HepG2 (cell line): ENCODE data around the gene PRR36. TPM values are rescaled to one million over a fixed set of nuclear protein-coding genes. Genes with fewer than 3 reads are reported as not detected.

Experiments
- ATAC-seq: fragments of 200-7000 bp; cut with Tn5 transposase; 3 replicates; pipeline ENCODE4 v1.9.1; 2020; ENCODE audit warnings: mild to moderate bottlenecking, moderate library complexity
- BruUV-seq: library from RNA; stranded (reverse); fragments of 400-500 nt; replicated peaks from 2 replicates; lab custom pipeline; 2021; lab: Mats Ljungman, UMichigan
- CTCF ChIA-PET: fragments of 300-600 bp; formaldehyde crosslinking; extraction: SDS; loops from one replicate; lab custom pipeline; 2021; ENCODE audit warnings: low total read pairs, inconsistent platforms, low intra/inter-chr PET ratio; lab: Yijun Ruan, JAX
- POLR2A ChIA-PET: fragments of 350-600 bp; sonication (Branson Sonifier 250); formaldehyde crosslinking; loops from one replicate; lab custom pipeline; 2020; ENCODE audit warnings: antibody characterized with exemption, inconsistent platforms; lab: Yijun Ruan, JAX
- DNase-seq: peaks from one replicate; pipeline ENCODE4 v3.0.0-alpha.2; 2015; ENCODE audit warnings: low spot score
- FAIRE-seq: peaks from 3 replicates; lab custom pipeline; 2011; peaks lifted over from hg19 to GRCh38; lab: Jason Lieb, UNC
- H2AFZ ChIP-seq: one replicate; pipeline ENCODE4 v1.6.1; 2011; ENCODE audit warnings: low read length, inconsistent platforms
- H3K27ac ChIP-seq: fragments of 300-600 bp; 3 replicates; pipeline ENCODE4 v1.8.0; 2011; ENCODE audit warnings: mixed run types, mild to moderate bottlenecking, mixed read lengths, low read length, inconsistent platforms; ENCODE audit not compliant: insufficient read depth; ENCODE audit errors: extremely low read length
- H3K27me3 ChIP-seq, 2 experiments: fragments of 200-600 bp in 1 of 2; 2 replicates in 1 of 2; 3 replicates in 1 of 2; pipeline versions ENCODE4 v1.6.0 to v1.8.0; 2011; ENCODE audit warnings: low read length in 2 of 2, mild to moderate bottlenecking in 2 of 2, moderate library complexity in 2 of 2, inconsistent platforms in 1 of 2; ENCODE audit not compliant: insufficient read depth in 2 of 2, control insufficient read depth in 1 of 2
- H3K36me3 ChIP-seq, 2 experiments: fragments of 200-600 bp in 1 of 2; replicated peaks in 1 of 2; 2 replicates in 1 of 2; 3 replicates in 1 of 2; pipeline versions ENCODE4 v1.5.1 to v1.8.0; 2011; ENCODE audit warnings: low read length in 2 of 2, inconsistent platforms in 1 of 2; ENCODE audit not compliant: insufficient read depth in 2 of 2, control insufficient read depth in 1 of 2
- H3K4me1 ChIP-seq: 2 replicates; pipeline ENCODE4 v1.5.1; 2012; ENCODE audit warnings: low read length, inconsistent platforms; ENCODE audit not compliant: insufficient read depth
- H3K4me2 ChIP-seq: 2 replicates; pipeline ENCODE4 v1.6.0; 2011; ENCODE audit warnings: low read depth, low read length, inconsistent platforms
- H3K4me3 ChIP-seq, 3 experiments: fragments of 200-600 bp in 1 of 3; sonication (generic), shearing (Covaris generic) in 1 of 3; replicated peaks in 1 of 3; 2 replicates each; pipeline ENCODE4 v1.5.1; 2011 to 2016; ENCODE audit warnings: low read length in 3 of 3, inconsistent platforms in 2 of 3, low read depth in 2 of 3, mild to moderate bottlenecking in 2 of 3, control low read depth in 1 of 3, mixed read lengths in 1 of 3; ENCODE audit not compliant: insufficient read depth in 1 of 3
- H3K79me2 ChIP-seq: one replicate; pipeline ENCODE4 v1.6.1; 2011; ENCODE audit warnings: low read length, inconsistent platforms; ENCODE audit not compliant: insufficient read depth
- H3K9ac ChIP-seq: 2 replicates; pipeline ENCODE4 v1.6.0; 2011; ENCODE audit warnings: mild to moderate bottlenecking, low read depth, low read length, inconsistent platforms; ENCODE audit not compliant: insufficient read depth
- H3K9me3 ChIP-seq: 2 replicates; pipeline ENCODE4 v1.5.1; 2012; ENCODE audit warnings: mild to moderate bottlenecking, low read length
- H4K20me1 ChIP-seq: 2 replicates; pipeline ENCODE4 v1.6.0; 2011; ENCODE audit warnings: inconsistent platforms, mild to moderate bottlenecking, low read length, moderate library complexity; ENCODE audit not compliant: insufficient read depth
- ATF7 ChIP-seq, 2 experiments: fragments of 450-650 bp in 1 of 2; sonication (generic) in 1 of 2; formaldehyde crosslinking in 1 of 2; IDR thresholded peaks; 2 replicates each; pipeline versions ENCODE4 v1.4.0 to v1.6.1; 2016 to 2020; ENCODE audit warnings: antibody characterized with exemption in 1 of 2, mild to moderate bottlenecking in 1 of 2, missing genetic modification reagents in 1 of 2
- ATF7-NPFF ChIP-seq: sonication (generic); formaldehyde crosslinking; IDR thresholded peaks from 2 replicates; pipeline ENCODE4 v1.8.1; 2023; ENCODE audit warnings: mild to moderate bottlenecking, low read depth, missing genetic modification reagents, moderate library complexity
- ATM ChIP-seq: fragments of 450-650 bp; IDR thresholded peaks from 2 replicates; pipeline ENCODE4 v1.7.1; 2017; ENCODE audit warnings: mild to moderate bottlenecking, borderline replicate concordance
- FOXK1 ChIP-seq: sonication (generic); formaldehyde crosslinking; IDR thresholded peaks from 2 replicates; pipeline ENCODE4 v1.4.0; 2020; ENCODE audit warnings: low read depth, missing genetic modification reagents, borderline replicate concordance
- TEF ChIP-seq: sonication (generic); formaldehyde crosslinking; IDR thresholded peaks from 2 replicates; pipeline ENCODE4 v1.5.0; 2020; ENCODE audit warnings: missing genetic modification reagents
- ZNF274 ChIP-seq: sonication (generic); formaldehyde crosslinking; IDR thresholded peaks from 2 replicates; pipeline ENCODE4 v1.5.1; 2020; ENCODE audit warnings: mild to moderate bottlenecking, missing genetic modification reagents
- ZNF598 ChIP-seq: sonication (generic); formaldehyde crosslinking; IDR thresholded peaks from 2 replicates; pipeline ENCODE4 v1.5.1; 2020; ENCODE audit warnings: mild to moderate bottlenecking, missing genetic modification reagents, borderline replicate concordance
- ZNF678 ChIP-seq: sonication (generic); formaldehyde crosslinking; IDR thresholded peaks from 2 replicates; pipeline ENCODE4 v1.4.0; 2020; ENCODE audit warnings: mild to moderate bottlenecking, missing genetic modification reagents
- ZNF703 ChIP-seq: sonication (generic); formaldehyde crosslinking; IDR thresholded peaks from 2 replicates; pipeline ENCODE4 v1.5.1; 2020; ENCODE audit warnings: missing genetic modification reagents, mild to moderate bottlenecking, moderate library complexity, borderline replicate concordance
- ZNF772 ChIP-seq: sonication (generic); formaldehyde crosslinking; IDR thresholded peaks from 2 replicates; pipeline ENCODE4 v1.5.0; 2020; ENCODE audit warnings: mild to moderate bottlenecking, missing genetic modification reagents
- ZNF800 ChIP-seq: sonication (generic); formaldehyde crosslinking; IDR thresholded peaks from 2 replicates; pipeline ENCODE4 v1.4.0; 2020; ENCODE audit warnings: missing genetic modification reagents
- ZNF879 ChIP-seq: sonication (generic); formaldehyde crosslinking; IDR thresholded peaks from 2 replicates; pipeline ENCODE4 v1.8.1; 2023; ENCODE audit warnings: missing genetic modification reagents
- ZSCAN31 ChIP-seq: sonication (generic); formaldehyde crosslinking; IDR thresholded peaks from 2 replicates; pipeline ENCODE4 v1.5.0; 2020; ENCODE audit warnings: low read depth, mild to moderate bottlenecking, missing genetic modification reagents
- whole genome bisulfite sequencing: methylation state at CpG from one replicate; pipeline ENCODE4 v1.1.6; 2017; ENCODE audit warnings: low lambda C conversion rate; 5-methylcytosine and 5-hydroxymethylcytosine counted together
- in situ Hi-C: cut with HindIII; loops from 2 replicates; pipeline ENCODE4 v1.10.0; 2017; ENCODE audit warnings: low pct_unique_long_range_greater_than_20kb; ENCODE audit not compliant: extremely low pct_ligation_motif_present
- intact Hi-C: fragments of 100-400 bp; cut with micrococcal nuclease; formaldehyde crosslinking; loops from one replicate; pipeline ENCODE4 v1.10.0; 2022; ENCODE audit not compliant: unreplicated experiment
- polyA plus RNA-seq, 8 experiments: library from polyadenylated mRNA; depleted of rRNA in 3 of 8; stranded (reverse) in 7 of 8; unstranded in 1 of 8; fragments of >200 nt; fragmentation: Illumina TruSeq in 4 of 8; extraction: Trizol in 4 of 8; gene quantifications; 2 replicates each; pipeline versions ENCODE4 v1.2.1 to v1.2.3, GENCODE V29; 2011 to 2016; ENCODE audit warnings: low read depth in 4 of 8, missing spikeins in 1 of 8, mixed read lengths in 1 of 8; ENCODE audit not compliant: insufficient read depth in 1 of 8
- total RNA-seq, 5 experiments: library from RNA; depleted of rRNA; stranded (reverse); fragments of >200 nt; fragmentation: Illumina TruSeq; extraction: Trizol; gene quantifications; 2 replicates each; pipeline ENCODE4 v1.2.3, GENCODE V29; 2016; ENCODE audit warnings: low read depth in 1 of 5
- TF ChIP-seq, protein P1 (sequence below): sonication (generic); formaldehyde crosslinking; IDR thresholded peaks from 2 replicates; pipeline ENCODE4 v1.5.0; 2020; ENCODE audit warnings: missing genetic modification reagents

Gene PRR36
- total and polyA plus RNA-seq, 2 of the 13 experiments (the other 11 are each of a cell fraction or from before 2014, with no cell fraction given) = 0.07 to 0.17 TPM

DNA sequence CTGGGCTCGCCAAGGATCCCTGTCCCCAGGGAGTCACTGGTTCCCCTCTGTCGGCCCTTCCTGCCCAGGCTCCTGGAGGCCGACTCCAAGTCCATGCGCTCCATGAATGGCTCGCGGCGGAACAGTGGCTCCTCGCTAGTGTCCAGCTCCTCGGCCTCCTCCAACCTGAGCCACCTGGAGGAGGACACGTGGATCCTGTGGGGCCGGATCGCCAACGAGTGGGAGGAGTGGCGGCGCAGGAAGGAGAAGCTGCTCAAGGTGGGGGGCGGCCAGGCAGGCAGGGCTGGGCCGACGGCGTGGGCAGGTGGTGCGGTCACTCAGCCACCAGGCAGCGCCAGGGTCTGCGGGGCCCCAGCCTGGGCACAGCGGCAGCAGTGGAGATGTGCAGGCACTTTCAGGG lies 26.5 kb downstream of the PRR36 start:
- ATAC-seq (no peak), DNase-seq (no peak), FAIRE-seq (no peak)
- Histone ChIP-seq H3K27ac (no peak overlapping the region), H3K4me1 (peaks cover 34% of the 10 kb centered on the region), H3K9ac (no peak overlapping the region), H4K20me1 (no peaks in the 10 kb centered on the region), H3K27me3 (peaks cover 0 to 5% of the 10 kb centered on the region in 2 experiments; a peak in 2 of 5 replicates), H3K4me2 (no peak overlapping the region), H3K79me2 (no peaks in the 10 kb centered on the region), H3K9me3 (no peaks in the 10 kb centered on the region), H3K36me3 (no peaks in the 10 kb centered on the region), H3K4me3 (no peak overlapping the region), H2AFZ (no peak overlapping the region)
- intact Hi-C loops = no loop called here
- ChIA-PET POLR2A (no interaction called here), CTCF (no interaction called here)
- WGBS = 82% methylated on average over 20 of the region's 23 CpGs
- no peak for TF ChIP-seq ZNF800 (CRISPR knock-in tag)
- TF ChIP-seq ZSCAN31 = no peak
- no peak for TF ChIP-seq ZNF598 (CRISPR knock-in tag)
- TF ChIP-seq ZNF678 (CRISPR knock-in tag) = no peak
- no peak for TF ChIP-seq ZNF772
- TF ChIP-seq ZNF879 (CRISPR knock-in tag) = no peak
- TF ChIP-seq ZNF703 = no peak
- in situ Hi-C loops = no loop called here
- no TSS peak for BruUV-seq

DNA sequence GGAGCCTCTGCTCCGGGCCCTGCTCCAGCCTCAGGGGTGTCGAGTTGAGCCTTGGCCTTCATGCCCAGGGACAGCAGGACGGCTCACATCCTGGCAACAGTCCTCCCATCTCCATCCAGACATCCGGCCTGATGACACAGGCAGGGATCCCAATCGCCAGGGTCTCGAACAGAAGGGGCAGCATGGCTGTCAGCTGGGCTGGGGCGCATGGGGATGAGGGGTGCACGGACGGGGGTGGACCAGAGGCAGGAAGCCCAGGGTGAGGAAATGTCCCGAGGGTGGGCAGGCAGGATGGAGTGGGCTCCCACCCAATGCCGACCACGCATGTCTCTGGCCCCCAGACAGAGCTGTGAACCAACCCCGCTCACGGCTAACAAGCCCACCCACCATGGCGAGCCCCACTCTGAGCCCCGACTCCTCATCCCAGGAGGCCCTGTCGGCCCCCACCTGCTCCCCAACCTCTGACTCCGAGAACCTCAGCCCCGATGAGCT lies 28.0 kb downstream of the PRR36 start:
- WGBS = 85% methylated on average over 3 of the region's 19 CpGs
- ChIA-PET POLR2A (no interaction called here), CTCF (no interaction called here)
- H4K20me1 ChIP-seq = no peaks in the 10 kb centered on the region
- BruUV-seq = no TSS peak
- no peak overlapping the region for H3K4me3 ChIP-seq
- TF ChIP-seq ATF7 (IDR thresholded peaks at IDR 0.05) = no peak
- TF ChIP-seq ATF7 (CRISPR knock-in tag; IDR thresholded peaks at IDR 0.05) = no peak
- no peak for TF ChIP-seq ATM
- no peak for TF ChIP-seq ATF7-NPFF (CRISPR knock-in tag)
- TF ChIP-seq TEF (CRISPR knock-in tag) = no peak
- no peak for TF ChIP-seq FOXK1
- no peak for TF ChIP-seq ZNF274 (CRISPR knock-in tag)
- TF ChIP-seq, protein P1, sequence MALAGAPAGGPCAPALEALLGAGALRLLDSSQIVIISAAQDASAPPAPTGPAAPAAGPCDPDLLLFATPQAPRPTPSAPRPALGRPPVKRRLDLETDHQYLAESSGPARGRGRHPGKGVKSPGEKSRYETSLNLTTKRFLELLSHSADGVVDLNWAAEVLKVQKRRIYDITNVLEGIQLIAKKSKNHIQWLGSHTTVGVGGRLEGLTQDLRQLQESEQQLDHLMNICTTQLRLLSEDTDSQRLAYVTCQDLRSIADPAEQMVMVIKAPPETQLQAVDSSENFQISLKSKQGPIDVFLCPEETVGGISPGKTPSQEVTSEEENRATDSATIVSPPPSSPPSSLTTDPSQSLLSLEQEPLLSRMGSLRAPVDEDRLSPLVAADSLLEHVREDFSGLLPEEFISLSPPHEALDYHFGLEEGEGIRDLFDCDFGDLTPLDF (CRISPR knock-in tag) = no peak
- in situ Hi-C loops = no loop called here
- intact Hi-C loops = no loop called here
- H3K36me3 ChIP-seq = no peaks in the 10 kb centered on the region
- peaks cover 27% of the 10 kb centered on the region for H3K4me1 ChIP-seq
- FAIRE-seq (no peak), ATAC-seq (no peak), DNase-seq (no peak)
- H3K9me3 ChIP-seq = no peaks in the 10 kb centered on the region
- no peak overlapping the region for H3K4me2 ChIP-seq
- no peak overlapping the region for H2AFZ ChIP-seq
- no peak overlapping the region for H3K9ac ChIP-seq
- H3K79me2 ChIP-seq = no peaks in the 10 kb centered on the region
- no peak overlapping the region for H3K27ac ChIP-seq
- H3K27me3 ChIP-seq = peaks cover 0 to 5% of the 10 kb centered on the region in 2 experiments; a peak in 2 of 5 replicates
